GM18502 (cell line): Measurements from ENCODE around the gene VEGFC.
A peak's percentile ranks its signal among the peaks of the same experiment; 100 is the strongest.

Experiments
- ATAC-seq: cut with Tn5 transposase; IDR thresholded peaks from one replicate; pipeline ENCODE4 v1.9.1; 2021; ENCODE audit warnings: mild to moderate bottlenecking; ENCODE audit not compliant: unreplicated experiment, poor library complexity

VEGFC gene

GRCh38 chr4:176800891-176801534 lies 8.3 kb upstream of the VEGFC start:
- ATAC-seq, result no peak

GRCh38 chr4:176799653-176800052 lies 6.9 kb upstream of the VEGFC start:
- no peak for ATAC-seq

GRCh38 chr4:176798540-176798939 lies 5.8 kb upstream of the VEGFC start:
- no peak for ATAC-seq

GRCh38 chr4:176795441-176795840 lies 2.7 kb upstream of the VEGFC start:
- no peak for ATAC-seq

- no peak for ATAC-seq
Observed at GRCh38 chr4:176794651-176795050, 1.9 kb upstream of the VEGFC start.

- ATAC-seq, result no peak
Observed at GRCh38 chr4:176794151-176794550, 1.4 kb upstream of the VEGFC start.

- ATAC-seq, result no peak
Observed at GRCh38 chr4:176793060-176793605, 411 bp upstream of the VEGFC start.

GRCh38 chr4:176791591-176792325 lies 964 bp downstream of the VEGFC start:
- ATAC-seq, result peak; percentile 19

GRCh38 chr4:176790398-176790797 lies 2.3 kb downstream of the VEGFC start:
- no peak for ATAC-seq

- ATAC-seq, result peak; percentile 71
Observed at GRCh38 chr4:176789955-176790354, 2.8 kb downstream of the VEGFC start.

- no peak for ATAC-seq
Observed at GRCh38 chr4:176788971-176789370, 3.8 kb downstream of the VEGFC start.

- no peak for ATAC-seq
Observed at GRCh38 chr4:176788248-176788647, 4.5 kb downstream of the VEGFC start.

GRCh38 chr4:176784816-176785215 lies 7.9 kb downstream of the VEGFC start:
- ATAC-seq, result no peak

- no peak for ATAC-seq
Observed at GRCh38 chr4:176782794-176783193, 9.9 kb downstream of the VEGFC start.

GRCh38 chr4:176782191-176782590 lies 10.5 kb downstream of the VEGFC start:
- no peak for ATAC-seq

GRCh38 chr4:176781739-176782100 lies 11.0 kb downstream of the VEGFC start:
- ATAC-seq, result no peak

- no peak for ATAC-seq
Observed at GRCh38 chr4:176780995-176781738, 11.6 kb downstream of the VEGFC start.

- ATAC-seq, result no peak
Observed at GRCh38 chr4:176779421-176779820, 13.3 kb downstream of the VEGFC start.

GRCh38 chr4:176778491-176778890 lies 14.2 kb downstream of the VEGFC start:
- ATAC-seq, result no peak

- no peak for ATAC-seq
Observed at GRCh38 chr4:176778063-176778462, 14.7 kb downstream of the VEGFC start.

- no peak for ATAC-seq
Observed at GRCh38 chr4:176775338-176775737, 17.4 kb downstream of the VEGFC start.
